PC-9 (cell line): ENCODE data around the gene MKRN2. TPM values are rescaled to one million over a fixed set of nuclear protein-coding genes. Genes with fewer than 3 reads are reported as not detected.

Source experiments
- BruUV-seq: library from RNA; stranded (reverse); fragments of 400-500 nt; replicated peaks from 2 replicates; lab custom pipeline; 2021; lab: Mats Ljungman, UMichigan
- CTCF ChIA-PET: fragments of 300-600 bp; sonication (Branson Sonifier 250); formaldehyde crosslinking; loops from one replicate; lab custom pipeline; 2022; ENCODE audit warnings: antibody characterized with exemption; lab: Charles Lee
- POLR2A ChIA-PET: fragments of 300-600 bp; sonication (Branson Sonifier 250); formaldehyde crosslinking; loops from one replicate; lab custom pipeline; 2022; ENCODE audit warnings: antibody characterized with exemption; ENCODE audit not compliant: unreplicated experiment; lab: Charles Lee
- DNase-seq, 2 experiments: peaks; one replicate each; pipeline versions ENCODE4 v3.0.0 to v3.0.0-alpha.2; 2015 to 2022; ENCODE audit warnings: mixed read lengths in 1 of 2
- H2AFZ ChIP-seq: fragments of 200-600 bp; sonication (generic); 2 replicates; pipeline ENCODE4 v1.8.1; 2017; ENCODE audit warnings: antibody characterized with exemption
- H3F3A ChIP-seq: fragments of 200-600 bp; sonication (generic); 2 replicates; pipeline ENCODE4 v1.8.1; 2017; ENCODE audit warnings: antibody characterized with exemption, mild to moderate bottlenecking, low read depth; ENCODE audit not compliant: insufficient read depth
- H3K27ac ChIP-seq: fragments of 200-600 bp; sonication (generic); 2 replicates; pipeline ENCODE4 v1.6.1; 2016; ENCODE audit warnings: mixed run types
- H3K27me3 ChIP-seq: fragments of 200-600 bp; sonication (generic); 2 replicates; pipeline ENCODE4 v1.6.1; 2016; ENCODE audit warnings: low read depth, mixed run types; ENCODE audit not compliant: insufficient read depth
- H3K36me3 ChIP-seq: fragments of 200-600 bp; sonication (generic); 2 replicates; pipeline ENCODE4 v1.6.1; 2016; ENCODE audit warnings: low read depth, mixed run types
- H3K4me1 ChIP-seq: fragments of 200-600 bp; sonication (generic); replicated peaks from 2 replicates; pipeline ENCODE4 v1.6.1; 2016; ENCODE audit warnings: mixed run types; ENCODE audit not compliant: insufficient read depth
- H3K4me2 ChIP-seq: fragments of 200-600 bp; sonication (generic); 2 replicates; pipeline ENCODE4 v1.6.1; 2017; ENCODE audit warnings: mixed run types
- H3K4me3 ChIP-seq: fragments of 200-600 bp; sonication (generic); 2 replicates; pipeline ENCODE4 v1.6.1; 2016; ENCODE audit warnings: mixed run types
- H3K79me2 ChIP-seq: fragments of 200-600 bp; sonication (generic); 2 replicates; pipeline ENCODE4 v1.6.1; 2017; ENCODE audit warnings: low read depth, mixed run types
- H3K9me2 ChIP-seq: fragments of 200-600 bp; sonication (generic); 2 replicates; pipeline ENCODE4 v1.8.1; 2017; ENCODE audit warnings: mild to moderate bottlenecking; ENCODE audit not compliant: insufficient read depth
- H3K9me3 ChIP-seq: fragments of 200-600 bp; sonication (generic); 2 replicates; pipeline ENCODE4 v1.8.1; 2016; ENCODE audit warnings: low read depth; ENCODE audit not compliant: insufficient read depth
- H4K20me1 ChIP-seq: fragments of 200-600 bp; sonication (generic); 2 replicates; pipeline ENCODE4 v1.8.1; 2017; ENCODE audit not compliant: insufficient read depth
- EZH2 ChIP-seq: fragments of 200-600 bp; sonication (generic); IDR thresholded peaks from 2 replicates; pipeline ENCODE4 v1.8.0; 2017; ENCODE audit warnings: antibody characterized with exemption, low read depth
- intact Hi-C: fragments of 100-400 bp; cut with micrococcal nuclease; formaldehyde crosslinking; loops from one replicate; pipeline ENCODE4 v1.10.0; 2022; ENCODE audit not compliant: unreplicated experiment
- total RNA-seq: library from RNA; stranded (reverse); gene quantifications from 2 replicates; pipeline ENCODE4 v1.2.3, GENCODE V29; 2021
- TF ChIP-seq, protein P1 (sequence below): fragments of 200-600 bp; sonication (generic); conservative IDR thresholded peaks from 2 replicates; pipeline ENCODE4 v1.6.1; 2017; ENCODE audit warnings: mixed run types, antibody characterized with exemption, mild to moderate bottlenecking, moderate library complexity

Gene MKRN2
- total RNA-seq, 1 experiment from 2014 or later, result 25.0 TPM

DNA sequence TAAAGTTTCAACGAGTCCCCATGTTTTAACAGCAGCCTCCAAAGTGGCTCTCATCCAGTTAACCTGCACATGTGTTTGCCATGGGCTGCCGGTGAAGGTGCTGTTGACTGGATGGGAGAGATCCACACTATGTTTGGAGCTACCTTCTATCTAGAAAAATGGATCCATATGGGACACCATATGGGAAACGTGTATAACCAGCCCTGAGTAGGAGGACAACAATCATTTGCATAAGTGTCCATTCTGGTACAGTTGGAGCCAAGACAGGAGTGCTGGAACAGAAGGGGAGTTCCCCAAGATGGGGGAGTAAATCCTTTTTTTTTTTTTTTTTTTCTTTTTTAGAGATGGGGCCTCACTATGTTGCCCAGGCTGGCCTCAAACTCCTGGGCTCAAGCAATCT is 36.6 kb downstream of the MKRN2 start:
- DNase-seq, result no peak
- H3K36me3 ChIP-seq, result peaks cover 19% of the 10 kb centered on the region; the same call in 1 of the 2 replicates
- no peaks in the 10 kb centered on the region for H3K79me2 ChIP-seq
- no peaks in the 10 kb centered on the region for H4K20me1 ChIP-seq
- no peak overlapping the region for H3K27ac ChIP-seq
- peaks cover 4% of the 10 kb centered on the region; the same call in 1 of the 2 replicates for H3F3A ChIP-seq
- no peaks in the 10 kb centered on the region for H3K9me3 ChIP-seq
- H3K4me2 ChIP-seq, result no peak overlapping the region
- H2AFZ ChIP-seq, result no peak overlapping the region
- POLR2A ChIA-PET, result no interaction called here
- intact Hi-C loops, result no loop called here
- H3K9me2 ChIP-seq, result no peaks in the 10 kb centered on the region
- no TSS peak for BruUV-seq
- H3K4me1 ChIP-seq, result no peaks in the 10 kb centered on the region
- TF ChIP-seq, protein P1, sequence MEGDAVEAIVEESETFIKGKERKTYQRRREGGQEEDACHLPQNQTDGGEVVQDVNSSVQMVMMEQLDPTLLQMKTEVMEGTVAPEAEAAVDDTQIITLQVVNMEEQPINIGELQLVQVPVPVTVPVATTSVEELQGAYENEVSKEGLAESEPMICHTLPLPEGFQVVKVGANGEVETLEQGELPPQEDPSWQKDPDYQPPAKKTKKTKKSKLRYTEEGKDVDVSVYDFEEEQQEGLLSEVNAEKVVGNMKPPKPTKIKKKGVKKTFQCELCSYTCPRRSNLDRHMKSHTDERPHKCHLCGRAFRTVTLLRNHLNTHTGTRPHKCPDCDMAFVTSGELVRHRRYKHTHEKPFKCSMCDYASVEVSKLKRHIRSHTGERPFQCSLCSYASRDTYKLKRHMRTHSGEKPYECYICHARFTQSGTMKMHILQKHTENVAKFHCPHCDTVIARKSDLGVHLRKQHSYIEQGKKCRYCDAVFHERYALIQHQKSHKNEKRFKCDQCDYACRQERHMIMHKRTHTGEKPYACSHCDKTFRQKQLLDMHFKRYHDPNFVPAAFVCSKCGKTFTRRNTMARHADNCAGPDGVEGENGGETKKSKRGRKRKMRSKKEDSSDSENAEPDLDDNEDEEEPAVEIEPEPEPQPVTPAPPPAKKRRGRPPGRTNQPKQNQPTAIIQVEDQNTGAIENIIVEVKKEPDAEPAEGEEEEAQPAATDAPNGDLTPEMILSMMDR, result no peak
- no peak for TF ChIP-seq EZH2
- H3K27me3 ChIP-seq, result no peaks in the 10 kb centered on the region
- no peak overlapping the region for H3K4me3 ChIP-seq
- CTCF ChIA-PET, result no interaction called here

DNA sequence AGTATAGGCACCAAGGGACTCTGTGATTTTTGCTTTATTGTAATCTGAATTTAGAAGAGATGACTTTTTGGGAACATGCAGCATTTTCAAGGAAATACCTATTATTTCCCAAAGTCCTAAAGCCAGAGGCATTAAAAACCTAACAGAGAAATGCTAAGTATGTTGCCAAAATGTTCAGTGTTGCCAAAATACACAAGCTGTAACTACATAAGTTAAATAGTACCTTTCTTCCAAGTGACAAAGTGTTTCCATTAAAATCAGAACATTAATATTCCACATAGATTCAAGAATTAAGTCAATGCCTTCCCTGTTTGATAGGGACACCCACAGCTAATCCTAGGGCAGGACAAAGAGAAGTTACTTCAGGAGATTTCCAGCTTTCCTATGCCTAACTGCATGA is 42.0 kb downstream of the MKRN2 start:
- Histone ChIP-seq H3K4me3 (no peak overlapping the region), H3K27ac (no peak overlapping the region), H3K4me2 (no peak overlapping the region), H4K20me1 (0 out of 2 replicates have a peak, but pooled peaks cover 3% of the 10 kb centered on the region), H3F3A (peaks cover under 1% of the 10 kb centered on the region; the same call in 1 of the 2 replicates), H3K9me3 (no peaks in the 10 kb centered on the region), H3K4me1 (no peaks in the 10 kb centered on the region), H2AFZ (no peak overlapping the region), H3K27me3 (no peaks in the 10 kb centered on the region), H3K79me2 (no peaks in the 10 kb centered on the region), H3K9me2 (no peaks in the 10 kb centered on the region), H3K36me3 (0 out of 2 replicates have a peak, but pooled peaks cover 27% of the 10 kb centered on the region)
- ChIA-PET POLR2A (interaction anchor here (0.6 kb wide), 1 partner anchor 935 kb away, joined by 3 read pairs; no protein-coding TSS in a partner anchor), CTCF (interaction anchor here (0.6 kb wide), 1 partner anchor 873 kb away, joined by 7 read pairs; no protein-coding TSS in a partner anchor)
- intact Hi-C loops, result no loop called here
- no peak for DNase-seq
- no TSS peak for BruUV-seq
- no peak for TF ChIP-seq EZH2
- TF ChIP-seq, protein P1, result no peak

DNA sequence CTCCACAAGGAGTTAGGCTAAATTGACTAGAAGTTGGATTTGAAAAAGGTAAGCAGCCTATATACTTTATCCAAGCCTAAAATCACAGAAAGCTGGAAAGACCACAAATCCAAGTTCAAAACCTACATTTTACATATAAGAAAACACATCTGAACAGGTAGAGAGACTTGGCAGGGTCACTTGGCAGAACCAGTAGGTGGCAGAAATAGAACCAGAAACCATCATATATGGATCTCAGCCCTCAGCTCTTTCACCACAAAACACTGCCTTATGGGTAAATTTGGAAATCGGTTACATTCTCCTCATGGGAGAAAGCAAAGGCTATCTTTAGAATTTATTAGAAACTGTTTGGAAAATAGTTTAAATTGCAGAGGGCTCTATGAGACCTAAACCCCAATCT is 44.2 kb downstream of the MKRN2 start:
- Histone ChIP-seq H3K36me3 (peaks cover 27% of the 10 kb centered on the region; the same call in 1 of the 2 replicates), H4K20me1 (0 out of 2 replicates have a peak, but pooled peaks cover 7% of the 10 kb centered on the region), H3K9me3 (no peaks in the 10 kb centered on the region), H3K4me1 (no peaks in the 10 kb centered on the region), H3K79me2 (no peaks in the 10 kb centered on the region), H2AFZ (no peak overlapping the region), H3K27ac (no peak overlapping the region), H3K4me2 (no peak overlapping the region), H3K27me3 (no peaks in the 10 kb centered on the region), H3F3A (peaks cover 5% of the 10 kb centered on the region; the same call in 1 of the 2 replicates), H3K9me2 (no peaks in the 10 kb centered on the region), H3K4me3 (no peak overlapping the region)
- no peak for TF ChIP-seq EZH2
- TF ChIP-seq, protein P1, result no peak
- CTCF ChIA-PET, result interaction anchor here (0.7 kb wide), 1 partner anchor 47 kb away, joined by 3 read pairs; no protein-coding TSS in a partner anchor
- DNase-seq, result no peak
- no TSS peak for BruUV-seq
- intact Hi-C loops, result loop anchor here (10.0 kb wide), 1 partner anchor 104 kb away; no protein-coding TSS in a partner anchor
- POLR2A ChIA-PET, result interaction anchor here (0.7 kb wide), 1 partner anchor 222 kb away, joined by 4 read pairs; no protein-coding TSS in a partner anchor
